CD4-positive, CD25-positive, alpha-beta regulatory T cell (primary cell): ENCODE results near the gene TEX10. TPM values are rescaled to one million over a fixed set of nuclear protein-coding genes. Genes with fewer than 3 reads are reported as not detected.
"Not testable (repeated sequence)": the region's sequence is repeated elsewhere in the genome, so short reads cannot be mapped to it uniquely, and the experiment has no call there.

Experiments used
- ATAC-seq, 2 donors: fragments of 150-1000 bp; cut with Tn5 transposase; one replicate each; pipeline ENCODE4 v1.10.0; 2021; ENCODE audit warnings: low read depth in 2 of 2, moderate number of reproducible peaks in 2 of 2, moderate library complexity in 1 of 2
- DNase-seq, 3 donors: peaks; one replicate each; pipeline versions ENCODE4 v3.0.0 to v3.0.0-alpha.2; 2012 to 2022; ENCODE audit warnings: mixed read lengths in 1 of 3
- H3K27ac ChIP-seq: one replicate; pipeline ENCODE4 v1.7.0; 2013; ENCODE audit warnings: mild to moderate bottlenecking, low read length; ENCODE audit not compliant: insufficient read depth, poor library complexity, severe bottlenecking
- H3K27me3 ChIP-seq: one replicate; pipeline ENCODE4 v1.7.0; 2013; ENCODE audit warnings: low read length; ENCODE audit not compliant: control insufficient read depth, insufficient read depth
- H3K36me3 ChIP-seq: one replicate; pipeline ENCODE4 v1.7.0; 2013; ENCODE audit warnings: mild to moderate bottlenecking, low read length, moderate library complexity; ENCODE audit not compliant: control insufficient read depth, insufficient read depth
- H3K4me1 ChIP-seq: 2 replicates; pipeline ENCODE4 v1.7.0; 2013; ENCODE audit warnings: mild to moderate bottlenecking, low read length; ENCODE audit not compliant: insufficient read depth, control insufficient read depth, poor library complexity, severe bottlenecking
- H3K4me3 ChIP-seq: one replicate; pipeline ENCODE4 v1.7.0; 2013; ENCODE audit warnings: low read depth, mild to moderate bottlenecking, low read length, moderate library complexity
- H3K9me3 ChIP-seq, 2 experiments: 1 replicate in 1 of 2; 2 replicates in 1 of 2; pipeline ENCODE4 v1.7.0; 2013; ENCODE audit warnings: low read length in 2 of 2, mild to moderate bottlenecking in 1 of 2, moderate library complexity in 1 of 2; ENCODE audit not compliant: control insufficient read depth in 2 of 2
- H3K27ac Mint-ChIP-seq, 3 donors: one replicate each; pipeline ENCODE4 v1.8.0; 2020 to 2022; ENCODE audit warnings: mild to moderate bottlenecking in 3 of 3, mixed read lengths in 3 of 3, moderate library complexity in 2 of 3
- H3K27me3 Mint-ChIP-seq: one replicate; pipeline ENCODE4 v1.8.0; 2022; ENCODE audit warnings: mild to moderate bottlenecking, mixed read lengths
- H3K36me3 Mint-ChIP-seq: one replicate; pipeline ENCODE4 v1.8.0; 2020; ENCODE audit warnings: mixed read lengths
- H3K4me1 Mint-ChIP-seq, 4 donors: one replicate each; pipeline ENCODE4 v1.8.0; 2020 to 2022; ENCODE audit warnings: mixed read lengths in 4 of 4, mild to moderate bottlenecking in 1 of 4
- H3K4me3 Mint-ChIP-seq, 4 donors: one replicate each; pipeline ENCODE4 v1.8.0; 2020 to 2022; ENCODE audit warnings: mild to moderate bottlenecking in 4 of 4, mixed read lengths in 4 of 4, moderate library complexity in 3 of 4
- H3K9me3 Mint-ChIP-seq, 7 donors: one replicate each; pipeline ENCODE4 v1.8.0; 2020 to 2022; ENCODE audit warnings: mixed read lengths in 7 of 7, mild to moderate bottlenecking in 3 of 7, moderate library complexity in 2 of 7
- polyA plus RNA-seq, 4 donors: library from polyadenylated mRNA; unstranded; fragments of 300-500 nt; fragmentation: Illumina TruSeq; gene quantifications; one replicate each; pipeline ENCODE4 v1.2.3, GENCODE V29; 2021
- total RNA-seq: library from RNA; stranded (reverse); gene quantifications from one replicate; pipeline ENCODE4 v1.2.3, GENCODE V29; 2022

The TEX10 gene
- 13.7 TPM for total RNA-seq
- polyA plus RNA-seq, result 10 to 100 TPM; 15.0 to 23.9 (median 20.8) TPM

- Mint-ChIP-seq H3K4me1 (peaks cover 28 to 58% (median 50%) of the 10 kb centered on the region in 4 donors), H3K4me3 (peak within 1 kb of the TSS; percentile 93 to 100 (median 96)), H3K27ac (peak within 1 kb of the TSS; percentile 82 to 95 (median 94)), H3K9me3 (peaks cover 0 to 5% (median 2%) of the 10 kb centered on the region in 7 donors), H3K36me3 (peaks cover under 1% of the 10 kb centered on the region), H3K27me3 (peaks cover 4% of the 10 kb centered on the region)
- peak; percentile 82 to 94 (median 87) for DNase-seq
- peaks cover 40% of the 10 kb centered on the region for H3K4me1 ChIP-seq
- no peaks in the 10 kb centered on the region for H3K9me3 ChIP-seq
- no peaks in the 10 kb centered on the region for H3K27me3 ChIP-seq
- no peaks in the 10 kb centered on the region for H3K36me3 ChIP-seq
- ATAC-seq, result peak; percentile 89 to 92
- H3K4me3 ChIP-seq, result peak within 1 kb of the TSS; percentile 96
- H3K27ac ChIP-seq, result peak within 1 kb of the TSS; percentile 84
Measured at GRCh38 chr9:100352727-100353505, at the start of gene TEX10. TEX10 (minus strand) TSS chr9:100352942; CDS start chr9:100349363, 3,579 bp downstream.

- Mint-ChIP-seq H3K4me3 (no peak overlapping the region), H3K4me1 (no peaks in the 10 kb centered on the region), H3K9me3 (no peaks in the 10 kb centered on the region), H3K27ac (no peak overlapping the region), H3K27me3 (peaks cover 18% of the 10 kb centered on the region), H3K36me3 (no peaks in the 10 kb centered on the region)
- Histone ChIP-seq H3K4me3 (no peak overlapping the region), H3K9me3 (no peaks in the 10 kb centered on the region), H3K4me1 (no peaks in the 10 kb centered on the region), H3K36me3 (no peaks in the 10 kb centered on the region), H3K27ac (no peak overlapping the region), H3K27me3 (peaks cover 16% of the 10 kb centered on the region)
- ATAC-seq (no peak), DNase-seq (no peak)
Measured at GRCh38 chr9:100401042-100401441, 48.3 kb upstream of the TEX10 start.

GRCh38 chr9:100397529-100398266 is 45.0 kb upstream of the TEX10 start:
- H3K27me3 ChIP-seq, result peaks cover 9% of the 10 kb centered on the region
- Mint-ChIP-seq H3K27ac (no peak overlapping the region), H3K4me1 (no peaks in the 10 kb centered on the region), H3K4me3 (no peak overlapping the region), H3K9me3 (no peaks in the 10 kb centered on the region), H3K36me3 (no peaks in the 10 kb centered on the region), H3K27me3 (peaks cover 7% of the 10 kb centered on the region)
- ATAC-seq, result no peak
- H3K9me3 ChIP-seq, result no peaks in the 10 kb centered on the region
- H3K27ac ChIP-seq, result no peak overlapping the region
- H3K4me3 ChIP-seq, result no peak overlapping the region
- H3K36me3 ChIP-seq, result no peaks in the 10 kb centered on the region
- H3K4me1 ChIP-seq, result no peaks in the 10 kb centered on the region
- DNase-seq, result no peak

- H3K4me1 ChIP-seq, result no peaks in the 10 kb centered on the region
- no peaks in the 10 kb centered on the region for H3K36me3 Mint-ChIP-seq
- no peak overlapping the region for H3K27ac Mint-ChIP-seq
- H3K9me3 Mint-ChIP-seq, result no peaks in the 10 kb centered on the region
- DNase-seq, result no peak
- no peaks in the 10 kb centered on the region for H3K4me1 Mint-ChIP-seq
- H3K27ac ChIP-seq, result no peak overlapping the region
- H3K27me3 ChIP-seq, result peaks cover 8% of the 10 kb centered on the region
- ATAC-seq, result no peak
- H3K36me3 ChIP-seq, result no peaks in the 10 kb centered on the region
- peaks cover 7% of the 10 kb centered on the region for H3K27me3 Mint-ChIP-seq
- H3K9me3 ChIP-seq, result no peaks in the 10 kb centered on the region
- no peak overlapping the region for H3K4me3 Mint-ChIP-seq
- no peak overlapping the region for H3K4me3 ChIP-seq
Measured at GRCh38 chr9:100396769-100397168, 44.0 kb upstream of the TEX10 start.

GRCh38 chr9:100394816-100395215 is 42.1 kb upstream of the TEX10 start:
- ATAC-seq (no peak), DNase-seq (no peak)
- Histone ChIP-seq H3K27ac (no peak overlapping the region), H3K36me3 (no peaks in the 10 kb centered on the region), H3K27me3 (no peaks in the 10 kb centered on the region), H3K9me3 (no peaks in the 10 kb centered on the region), H3K4me1 (no peaks in the 10 kb centered on the region), H3K4me3 (no peak overlapping the region)
- no peaks in the 10 kb centered on the region for H3K9me3 Mint-ChIP-seq
- H3K27me3 Mint-ChIP-seq, result no peaks in the 10 kb centered on the region
- H3K27ac Mint-ChIP-seq, result no peak overlapping the region
- H3K4me1 Mint-ChIP-seq, result no peaks in the 10 kb centered on the region
- H3K4me3 Mint-ChIP-seq, result no peak overlapping the region
- no peaks in the 10 kb centered on the region for H3K36me3 Mint-ChIP-seq

GRCh38 chr9:100394032-100394695 is 41.4 kb upstream of the TEX10 start:
- Mint-ChIP-seq H3K27ac (no peak overlapping the region), H3K36me3 (no peaks in the 10 kb centered on the region), H3K9me3 (no peaks in the 10 kb centered on the region), H3K27me3 (no peaks in the 10 kb centered on the region), H3K4me1 (no peaks in the 10 kb centered on the region), H3K4me3 (no peak overlapping the region)
- no peaks in the 10 kb centered on the region for H3K9me3 ChIP-seq
- no peak for ATAC-seq
- DNase-seq, result no peak
- H3K4me3 ChIP-seq, result no peak overlapping the region
- no peak overlapping the region for H3K27ac ChIP-seq
- H3K4me1 ChIP-seq, result no peaks in the 10 kb centered on the region
- H3K27me3 ChIP-seq, result no peaks in the 10 kb centered on the region
- H3K36me3 ChIP-seq, result no peaks in the 10 kb centered on the region

- H3K4me1 Mint-ChIP-seq, H3K9me3 ChIP-seq, H3K4me3 ChIP-seq, H3K36me3 ChIP-seq, H3K4me3 Mint-ChIP-seq, H3K4me1 ChIP-seq, H3K9me3 Mint-ChIP-seq, H3K27ac ChIP-seq, H3K36me3 Mint-ChIP-seq, DNase-seq, ATAC-seq, H3K27ac Mint-ChIP-seq, H3K27me3 Mint-ChIP-seq, H3K27me3 ChIP-seq: not testable (repeated sequence)
Measured at GRCh38 chr9:100392989-100393388, 40.2 kb upstream of the TEX10 start.
